NT2/D1 (cell line): ENCODE measurements around the gene CDH4.

Experiments
- DNase-seq: peaks from one replicate; pipeline ENCODE4 v3.0.0-alpha.2; 2011; ENCODE audit warnings: low read depth, low spot score
- H3K27me3 ChIP-seq: 2 replicates; pipeline ENCODE4 v1.6.0; 2011; ENCODE audit warnings: mild to moderate bottlenecking; ENCODE audit not compliant: insufficient read length, insufficient read depth
- H3K36me3 ChIP-seq: 2 replicates; pipeline ENCODE4 v1.6.1; 2011; ENCODE audit warnings: mild to moderate bottlenecking, low read length, mixed read lengths; ENCODE audit not compliant: insufficient read depth, insufficient read length
- H3K4me1 ChIP-seq: 2 replicates; pipeline ENCODE4 v1.5.1; 2011; ENCODE audit not compliant: insufficient read depth, insufficient read length
- H3K4me3 ChIP-seq: 2 replicates; pipeline ENCODE4 v1.5.1; 2011; ENCODE audit warnings: low read depth; ENCODE audit not compliant: insufficient read length
- H3K9ac ChIP-seq: 2 replicates; pipeline ENCODE4 v1.6.0; 2011; ENCODE audit warnings: low read depth; ENCODE audit not compliant: insufficient read length
- H3K9me3 ChIP-seq: 2 replicates; pipeline ENCODE4 v1.5.1; 2011; ENCODE audit warnings: mild to moderate bottlenecking, low read length; ENCODE audit not compliant: insufficient read depth
- SUZ12 ChIP-seq: IDR thresholded peaks from 2 replicates; pipeline ENCODE4 v1.6.1; 2011; ENCODE audit not compliant: insufficient read length, insufficient read depth; ENCODE audit errors: extremely low read depth
- YY1 ChIP-seq: IDR thresholded peaks from 2 replicates; pipeline ENCODE4 v1.6.1; 2011; ENCODE audit not compliant: insufficient read length, insufficient read depth
- ZNF274 ChIP-seq: IDR thresholded peaks from 2 replicates; pipeline ENCODE4 v1.6.1; 2011; ENCODE audit warnings: mild to moderate bottlenecking, low read depth, low read length

CDH4 gene

GRCh38 chr20:61803915-61804751 lies 552.1 kb downstream of the CDH4 start:
- Histone ChIP-seq H3K27me3 (peaks cover 87% of the 10 kb centered on the region), H3K36me3 (no peaks in the 10 kb centered on the region), H3K4me3 (no peak overlapping the region), H3K9me3 (no peaks in the 10 kb centered on the region), H3K9ac (peak overlapping the region; percentile 25), H3K4me1 (peaks cover 12% of the 10 kb centered on the region)
- DNase-seq = no peak
- no peak for TF ChIP-seq SUZ12
- TF ChIP-seq ZNF274 = no peak
- TF ChIP-seq YY1 = no peak

GRCh38 chr20:61804752-61805295 lies 552.8 kb downstream of the CDH4 start:
- DNase-seq = no peak
- Histone ChIP-seq H3K27me3 (peaks cover 86% of the 10 kb centered on the region), H3K9ac (no peak overlapping the region), H3K36me3 (no peaks in the 10 kb centered on the region), H3K4me1 (peaks cover 14% of the 10 kb centered on the region), H3K9me3 (no peaks in the 10 kb centered on the region), H3K4me3 (no peak overlapping the region)
- TF ChIP-seq ZNF274 (no peak), YY1 (no peak), SUZ12 (no peak)

DNA sequence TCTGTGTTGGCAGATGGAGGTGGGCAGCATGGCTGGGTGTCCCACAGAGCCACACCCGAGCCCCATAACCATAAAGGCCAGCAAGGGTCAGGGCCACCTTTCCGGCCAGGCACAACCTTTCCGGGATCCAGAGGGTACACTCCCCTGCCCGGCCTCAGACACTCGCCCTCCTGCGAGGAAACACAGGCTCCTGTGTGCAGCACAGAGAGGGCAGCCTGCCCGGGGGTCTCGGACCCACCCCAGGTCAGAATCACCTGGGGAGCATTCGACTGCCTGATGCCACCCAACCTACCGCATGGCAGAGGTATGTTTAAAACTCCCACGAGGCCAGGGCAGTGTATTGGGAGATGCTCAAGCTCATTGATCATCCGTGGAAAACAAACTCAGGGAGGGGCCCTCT lies 553.3 kb downstream of the CDH4 start:
- no peak overlapping the region for H3K9ac ChIP-seq
- no peaks in the 10 kb centered on the region for H3K9me3 ChIP-seq
- TF ChIP-seq SUZ12 (no peak), YY1 (no peak), ZNF274 (no peak)

DNA sequence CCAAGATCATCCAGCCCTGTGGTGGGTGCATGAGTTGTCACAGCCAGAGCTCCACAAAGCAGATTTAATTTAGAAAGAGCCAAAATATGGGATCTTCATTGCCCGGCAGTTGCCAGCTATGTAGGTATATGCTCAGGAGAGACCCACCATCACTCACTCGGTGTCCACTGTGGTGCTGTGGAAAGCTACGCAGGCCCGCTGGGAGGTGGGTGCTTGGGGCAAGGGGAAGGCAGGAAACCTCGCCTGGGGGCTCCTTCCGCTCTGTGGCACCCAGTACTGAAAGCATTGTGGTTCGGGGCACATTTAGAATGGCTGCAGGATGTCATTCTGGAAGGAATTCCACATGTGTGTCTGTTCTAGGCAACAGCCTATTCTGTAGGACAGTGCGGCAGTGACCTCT lies 553.7 kb downstream of the CDH4 start:
- Histone ChIP-seq H3K9ac (no peak overlapping the region), H3K27me3 (peaks cover 81% of the 10 kb centered on the region), H3K9me3 (no peaks in the 10 kb centered on the region), H3K36me3 (no peaks in the 10 kb centered on the region), H3K4me1 (peaks cover 14% of the 10 kb centered on the region), H3K4me3 (no peak overlapping the region)
- no peak for TF ChIP-seq ZNF274
- TF ChIP-seq YY1 = no peak
- TF ChIP-seq SUZ12 = no peak
- no peak for DNase-seq

More for the DNA sequence above, 553.3 kb downstream of the CDH4 start:
- H3K27me3 ChIP-seq = peaks cover 85% of the 10 kb centered on the region
- peaks cover 14% of the 10 kb centered on the region for H3K4me1 ChIP-seq
- DNase-seq = no peak
- H3K4me3 ChIP-seq = no peak overlapping the region
- no peaks in the 10 kb centered on the region for H3K36me3 ChIP-seq

DNA sequence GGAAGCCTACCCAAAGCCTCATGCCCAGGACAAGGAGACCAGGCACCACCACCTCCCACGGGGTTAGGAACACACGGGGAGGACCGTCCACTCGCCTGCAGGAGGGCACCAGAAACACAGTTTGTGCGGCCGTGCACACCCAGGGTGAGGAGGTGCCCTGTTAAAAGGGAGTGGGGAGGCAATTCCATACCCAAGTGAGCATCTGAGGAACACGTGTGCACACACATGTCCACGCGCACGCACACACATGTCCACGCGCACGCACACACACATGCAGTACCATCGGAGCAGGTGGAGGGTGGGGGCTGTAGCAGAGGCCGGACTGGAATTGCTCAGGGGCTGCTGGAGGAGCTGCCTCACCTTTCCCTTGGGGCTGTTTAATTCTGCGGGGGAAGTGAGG lies 554.3 kb downstream of the CDH4 start:
- H3K4me3 ChIP-seq = no peak overlapping the region
- no peak overlapping the region for H3K9ac ChIP-seq
- TF ChIP-seq SUZ12 (no peak), ZNF274 (no peak), YY1 (no peak)
- no peak for DNase-seq
- H3K27me3 ChIP-seq = peaks cover 77% of the 10 kb centered on the region
- no peaks in the 10 kb centered on the region for H3K9me3 ChIP-seq
- no peaks in the 10 kb centered on the region for H3K36me3 ChIP-seq
- H3K4me1 ChIP-seq = peaks cover 14% of the 10 kb centered on the region

GRCh38 chr20:61806995-61807394 lies 554.9 kb downstream of the CDH4 start:
- no peak for TF ChIP-seq SUZ12
- no peak for TF ChIP-seq YY1
- no peak for TF ChIP-seq ZNF274
- no peak overlapping the region for H3K9ac ChIP-seq
- no peak for DNase-seq

DNA sequence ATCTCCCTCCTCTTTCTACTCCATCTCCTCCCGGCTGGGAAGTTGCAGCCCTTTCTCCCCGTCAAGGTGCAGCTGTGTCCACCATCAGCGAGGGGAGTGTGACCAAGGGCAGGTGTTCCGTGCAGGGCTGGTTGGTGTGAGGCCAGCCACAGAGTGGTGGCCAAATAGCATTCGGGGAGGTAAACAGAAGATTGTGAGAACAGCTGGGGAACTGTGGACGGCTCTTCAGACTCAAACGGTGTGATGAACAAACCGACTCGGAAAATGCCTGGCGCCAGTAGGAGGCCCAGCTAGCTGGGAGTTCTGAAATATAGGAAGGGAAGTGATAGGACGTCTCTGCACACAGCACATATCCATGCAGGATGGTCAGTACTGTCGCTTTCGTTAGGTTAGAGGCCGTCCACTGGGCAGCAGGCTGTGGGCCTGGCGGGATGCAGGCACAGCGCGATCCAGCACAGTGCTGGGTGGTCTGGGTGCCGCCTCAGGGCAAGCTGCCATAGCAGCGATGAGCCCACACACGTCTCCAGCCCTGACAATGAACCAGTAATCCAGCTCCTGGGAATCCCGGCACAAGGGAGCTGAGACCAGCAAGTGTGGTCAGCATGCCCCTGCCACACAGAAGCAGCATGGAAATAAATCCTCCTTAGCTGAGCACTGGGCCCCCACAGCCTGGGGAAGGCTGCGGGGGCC lies 555.6 kb downstream of the CDH4 start:
- peaks cover 14% of the 10 kb centered on the region for H3K4me1 ChIP-seq
- no peaks in the 10 kb centered on the region for H3K9me3 ChIP-seq
- no peak for DNase-seq
- no peak overlapping the region for H3K4me3 ChIP-seq
- no peak for TF ChIP-seq YY1
- TF ChIP-seq ZNF274 = no peak
- TF ChIP-seq SUZ12 = no peak
- H3K27me3 ChIP-seq = peaks cover 64% of the 10 kb centered on the region
- no peak overlapping the region for H3K9ac ChIP-seq
- no peaks in the 10 kb centered on the region for H3K36me3 ChIP-seq

More at GRCh38 chr20:61806995-61807394, 554.9 kb downstream of the CDH4 start:
- Histone ChIP-seq H3K9me3 (no peaks in the 10 kb centered on the region), H3K36me3 (no peaks in the 10 kb centered on the region), H3K4me3 (no peak overlapping the region), H3K4me1 (peaks cover 14% of the 10 kb centered on the region), H3K27me3 (peaks cover 70% of the 10 kb centered on the region)
